ENCODE data around the gene BFSP2.
"Not testable (repeated sequence)": the region's sequence is repeated elsewhere in the genome, so short reads cannot be mapped to it uniquely, and the experiment has no call there.

Gene BFSP2

GRCh38 chr3:133476971-133477375 is 77.1 kb downstream of the BFSP2 start:
- DNase-seq = no peak
- Histone ChIP-seq H3K4me1 (no peaks in the 10 kb centered on the region; the same call in 1 of the 2 replicates), H3K4me3 (ENCODE audit: low read depth, low read length) (no peak overlapping the region), H3K27me3 (no peaks in the 10 kb centered on the region), H3K9me3 (no peaks in the 10 kb centered on the region), H3K36me3 (no peaks in the 10 kb centered on the region)
- TF ChIP-seq, protein P1, sequence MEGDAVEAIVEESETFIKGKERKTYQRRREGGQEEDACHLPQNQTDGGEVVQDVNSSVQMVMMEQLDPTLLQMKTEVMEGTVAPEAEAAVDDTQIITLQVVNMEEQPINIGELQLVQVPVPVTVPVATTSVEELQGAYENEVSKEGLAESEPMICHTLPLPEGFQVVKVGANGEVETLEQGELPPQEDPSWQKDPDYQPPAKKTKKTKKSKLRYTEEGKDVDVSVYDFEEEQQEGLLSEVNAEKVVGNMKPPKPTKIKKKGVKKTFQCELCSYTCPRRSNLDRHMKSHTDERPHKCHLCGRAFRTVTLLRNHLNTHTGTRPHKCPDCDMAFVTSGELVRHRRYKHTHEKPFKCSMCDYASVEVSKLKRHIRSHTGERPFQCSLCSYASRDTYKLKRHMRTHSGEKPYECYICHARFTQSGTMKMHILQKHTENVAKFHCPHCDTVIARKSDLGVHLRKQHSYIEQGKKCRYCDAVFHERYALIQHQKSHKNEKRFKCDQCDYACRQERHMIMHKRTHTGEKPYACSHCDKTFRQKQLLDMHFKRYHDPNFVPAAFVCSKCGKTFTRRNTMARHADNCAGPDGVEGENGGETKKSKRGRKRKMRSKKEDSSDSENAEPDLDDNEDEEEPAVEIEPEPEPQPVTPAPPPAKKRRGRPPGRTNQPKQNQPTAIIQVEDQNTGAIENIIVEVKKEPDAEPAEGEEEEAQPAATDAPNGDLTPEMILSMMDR (IDR thresholded peaks at IDR 0.05; ENCODE audit: low read depth, low read length) = no peak

GRCh38 chr3:133477487-133477886 is 77.6 kb downstream of the BFSP2 start:
- TF ChIP-seq, protein P1 (IDR thresholded peaks at IDR 0.05; ENCODE audit: low read depth, low read length) = no peak
- H3K4me1 ChIP-seq = no peaks in the 10 kb centered on the region; the same call in 1 of the 2 replicates
- no peak overlapping the region for H3K4me3 ChIP-seq (ENCODE audit: low read depth, low read length)
- DNase-seq = no peak
- no peaks in the 10 kb centered on the region for H3K27me3 ChIP-seq
- H3K36me3 ChIP-seq = no peaks in the 10 kb centered on the region
- H3K9me3 ChIP-seq = no peaks in the 10 kb centered on the region

- H3K4me1 ChIP-seq = no peaks in the 10 kb centered on the region; the same call in 1 of the 2 replicates
- H3K36me3 ChIP-seq = no peaks in the 10 kb centered on the region
Observed at GRCh38 chr3:133478624-133479023, 78.8 kb downstream of the BFSP2 start.

DNA sequence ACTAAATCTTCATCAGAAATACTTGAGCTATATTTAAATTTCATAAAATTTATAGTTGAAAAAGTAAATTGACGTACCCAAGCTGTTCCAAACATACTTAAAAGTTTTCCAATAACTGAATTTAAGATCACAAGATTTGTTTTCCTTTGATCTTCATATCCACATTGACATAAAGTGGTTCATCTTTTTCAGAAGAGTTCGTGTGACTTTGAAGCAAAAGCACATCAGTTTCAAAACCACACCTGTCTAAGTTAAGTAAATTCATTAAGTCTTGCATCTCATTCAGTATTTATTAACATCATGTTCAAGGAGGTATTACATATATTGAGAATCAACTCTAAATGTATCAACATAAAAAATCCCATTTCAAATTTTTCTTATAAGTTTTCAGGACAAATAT is 79.5 kb downstream of the BFSP2 start:
- no peak for DNase-seq
- TF ChIP-seq, protein P1 (IDR thresholded peaks at IDR 0.05; ENCODE audit: low read depth, low read length) = no peak
- no peak overlapping the region for H3K4me3 ChIP-seq (ENCODE audit: low read depth, low read length)
- H3K36me3 ChIP-seq = no peaks in the 10 kb centered on the region
- no peaks in the 10 kb centered on the region for H3K27me3 ChIP-seq
- no peaks in the 10 kb centered on the region for H3K4me1 ChIP-seq
- H3K9me3 ChIP-seq = no peaks in the 10 kb centered on the region

More at GRCh38 chr3:133478624-133479023, 78.8 kb downstream of the BFSP2 start:
- no peaks in the 10 kb centered on the region for H3K27me3 ChIP-seq
- no peak overlapping the region for H3K4me3 ChIP-seq (ENCODE audit: low read depth, low read length)
- H3K9me3 ChIP-seq = no peaks in the 10 kb centered on the region
- TF ChIP-seq, protein P1 (IDR thresholded peaks at IDR 0.05; ENCODE audit: low read depth, low read length) = no peak
- no peak for DNase-seq

- H3K4me1 ChIP-seq = no peaks in the 10 kb centered on the region
- no peak for DNase-seq
- H3K4me3 ChIP-seq (ENCODE audit: low read depth, low read length) = no peak overlapping the region
- H3K9me3 ChIP-seq = no peaks in the 10 kb centered on the region
- TF ChIP-seq, protein P1 (IDR thresholded peaks at IDR 0.05; ENCODE audit: low read depth, low read length) = no peak
- H3K36me3 ChIP-seq = no peaks in the 10 kb centered on the region
- no peaks in the 10 kb centered on the region for H3K27me3 ChIP-seq
Observed at GRCh38 chr3:133479895-133480669, 80.2 kb downstream of the BFSP2 start.

DNA sequence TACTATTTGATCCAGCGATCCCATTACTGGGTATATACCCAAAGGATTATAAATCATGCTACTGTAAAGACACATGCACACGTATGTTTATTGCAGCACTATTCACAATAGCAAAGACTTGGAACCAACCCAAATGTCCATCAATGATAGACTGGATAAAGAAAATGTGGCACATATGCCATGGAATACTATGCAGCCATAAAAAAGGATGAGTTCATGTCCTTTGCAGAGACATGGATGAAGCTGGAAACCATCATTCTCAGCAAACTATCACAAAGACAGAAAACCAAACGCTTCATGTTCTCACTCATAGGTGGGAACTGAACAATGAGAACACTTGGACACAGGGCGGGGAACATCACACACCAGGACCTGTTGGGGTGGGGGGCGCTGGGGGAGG is 82.6 kb downstream of the BFSP2 start:
- not testable (repeated sequence) for H3K4me1 ChIP-seq; H3K36me3 ChIP-seq; H3K9me3 ChIP-seq; DNase-seq; H3K4me3 ChIP-seq (ENCODE audit: low read depth, low read length); H3K27me3 ChIP-seq
